Right forelimb (tissue), 1 donor: Measurements from ENCODE around the gene NOVA2.
A peak's percentile ranks its signal among the peaks of the same experiment; 100 is the strongest.
"Not testable (repeated sequence)": the region's sequence is repeated elsewhere in the genome, so short reads cannot be mapped to it uniquely, and the experiment has no call there.

ENCODE experiments used
- DNase-seq: peaks from one replicate; pipeline ENCODE4 v3.0.0-alpha.2; 2018

The NOVA2 gene

GRCh38 chr19:45920458-45920857 lies 53.2 kb downstream of the NOVA2 start:
- no peak for DNase-seq

GRCh38 chr19:45919678-45920077 lies 54.0 kb downstream of the NOVA2 start:
- no peak for DNase-seq

GRCh38 chr19:45918721-45919120 lies 54.9 kb downstream of the NOVA2 start:
- no peak for DNase-seq

GRCh38 chr19:45917421-45918091 lies 56.1 kb downstream of the NOVA2 start:
- DNase-seq = no peak

- DNase-seq = no peak
Measured at GRCh38 chr19:45913874-45914830, 59.5 kb downstream of the NOVA2 start, which contains the start of gene NANOS2. Gene NANOS2, minus strand, starts transcription at chr19:45914778. Its CDS starts 85 bp downstream, at chr19:45914693.

- DNase-seq = no peak
Measured at GRCh38 chr19:45911291-45911690, 62.4 kb downstream of the NOVA2 start.

- no peak for DNase-seq
Measured at GRCh38 chr19:45908956-45909355, 64.7 kb downstream of the NOVA2 start.

GRCh38 chr19:45906221-45906620 lies 67.4 kb downstream of the NOVA2 start:
- no peak for DNase-seq

- no peak for DNase-seq
Measured at GRCh38 chr19:45905011-45905410, 68.7 kb downstream of the NOVA2 start.

- peak; percentile 100 for DNase-seq
Measured at GRCh38 chr19:45902651-45903625, 70.7 kb downstream of the NOVA2 start.

GRCh38 chr19:45901912-45902650 lies 71.6 kb downstream of the NOVA2 start, which contains the start of gene MYPOP:
Gene MYPOP, minus strand, starts transcription at chr19:45902613. Its CDS starts 840 bp downstream, at chr19:45901773.
- DNase-seq = no peak

GRCh38 chr19:45901432-45901911 lies 72.2 kb downstream of the NOVA2 start:
- DNase-seq = no peak

GRCh38 chr19:45900738-45901431 lies 72.8 kb downstream of the NOVA2 start:
- no peak for DNase-seq

- DNase-seq = no peak
Measured at GRCh38 chr19:45899919-45900589, 73.6 kb downstream of the NOVA2 start.

- DNase-seq = no peak
Measured at GRCh38 chr19:45899253-45899652, 74.4 kb downstream of the NOVA2 start.

- no peak for DNase-seq
Measured at GRCh38 chr19:45897261-45897812, 76.3 kb downstream of the NOVA2 start.

- DNase-seq = not testable (repeated sequence)
Measured at GRCh38 chr19:45895983-45896599, 77.6 kb downstream of the NOVA2 start.

GRCh38 chr19:45895519-45895972 lies 78.1 kb downstream of the NOVA2 start:
- DNase-seq = no peak

GRCh38 chr19:45890877-45891276 lies 82.8 kb downstream of the NOVA2 start:
- no peak for DNase-seq
